ENCODE data around the gene CRYBB2. TPM values are rescaled to one million over a fixed set of nuclear protein-coding genes. Genes with fewer than 3 reads are reported as not detected.
A peak's percentile ranks its signal among the peaks of the same experiment; 100 is the strongest.
"Not testable (repeated sequence)": the region's sequence is repeated elsewhere in the genome, so short reads cannot be mapped to it uniquely, and the experiment has no call there.

CRYBB2 gene
- total RNA-seq, 1 donor from 2014 or later: not detected

GRCh38 chr22:25176175-25176574 is 43.3 kb upstream of the CRYBB2 start:
- Mint-ChIP-seq H3K4me1 (no peaks in the 10 kb centered on the region), H3K27me3 (peaks cover 6% of the 10 kb centered on the region), H3K9me3 (peaks cover 5% of the 10 kb centered on the region), H3K4me3 (no peak overlapping the region), H3K27ac (no peak overlapping the region), H3K36me3 (ENCODE audit: low read depth) (no peaks in the 10 kb centered on the region)
- CTCF ChIA-PET: no interaction called here
- POLR2A ChIA-PET: no interaction called here
- DNase-seq (no peak), ATAC-seq (ENCODE audit: low read depth) (no peak)
- intact Hi-C loops (cut with micrococcal nuclease): no loop called here
- TF ChIP-seq, protein P1, sequence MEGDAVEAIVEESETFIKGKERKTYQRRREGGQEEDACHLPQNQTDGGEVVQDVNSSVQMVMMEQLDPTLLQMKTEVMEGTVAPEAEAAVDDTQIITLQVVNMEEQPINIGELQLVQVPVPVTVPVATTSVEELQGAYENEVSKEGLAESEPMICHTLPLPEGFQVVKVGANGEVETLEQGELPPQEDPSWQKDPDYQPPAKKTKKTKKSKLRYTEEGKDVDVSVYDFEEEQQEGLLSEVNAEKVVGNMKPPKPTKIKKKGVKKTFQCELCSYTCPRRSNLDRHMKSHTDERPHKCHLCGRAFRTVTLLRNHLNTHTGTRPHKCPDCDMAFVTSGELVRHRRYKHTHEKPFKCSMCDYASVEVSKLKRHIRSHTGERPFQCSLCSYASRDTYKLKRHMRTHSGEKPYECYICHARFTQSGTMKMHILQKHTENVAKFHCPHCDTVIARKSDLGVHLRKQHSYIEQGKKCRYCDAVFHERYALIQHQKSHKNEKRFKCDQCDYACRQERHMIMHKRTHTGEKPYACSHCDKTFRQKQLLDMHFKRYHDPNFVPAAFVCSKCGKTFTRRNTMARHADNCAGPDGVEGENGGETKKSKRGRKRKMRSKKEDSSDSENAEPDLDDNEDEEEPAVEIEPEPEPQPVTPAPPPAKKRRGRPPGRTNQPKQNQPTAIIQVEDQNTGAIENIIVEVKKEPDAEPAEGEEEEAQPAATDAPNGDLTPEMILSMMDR (IDR thresholded peaks at IDR 0.05): no peak

- Mint-ChIP-seq H3K4me1 (no peaks in the 10 kb centered on the region), H3K4me3 (no peak overlapping the region), H3K9me3 (peaks cover 5% of the 10 kb centered on the region), H3K27me3 (peaks cover 6% of the 10 kb centered on the region), H3K36me3 (ENCODE audit: low read depth) (no peaks in the 10 kb centered on the region), H3K27ac (no peak overlapping the region)
- ChIA-PET POLR2A (no interaction called here), CTCF (no interaction called here)
- intact Hi-C loops (cut with micrococcal nuclease): no loop called here
- TF ChIP-seq, protein P1 (IDR thresholded peaks at IDR 0.05): no peak
- DNase-seq (no peak), ATAC-seq (ENCODE audit: low read depth) (no peak)
Observed at GRCh38 chr22:25176799-25177198, 42.6 kb upstream of the CRYBB2 start.

GRCh38 chr22:25177226-25177625 is 42.2 kb upstream of the CRYBB2 start:
- H3K9me3 Mint-ChIP-seq: peaks cover 5% of the 10 kb centered on the region
- H3K4me1 Mint-ChIP-seq: no peaks in the 10 kb centered on the region
- intact Hi-C loops (cut with micrococcal nuclease): no loop called here
- no peaks in the 10 kb centered on the region for H3K36me3 Mint-ChIP-seq (ENCODE audit: low read depth)
- peaks cover 5% of the 10 kb centered on the region for H3K27me3 Mint-ChIP-seq
- POLR2A ChIA-PET: no interaction called here
- no peak for DNase-seq
- CTCF ChIA-PET: no interaction called here
- no peak overlapping the region for H3K4me3 Mint-ChIP-seq
- TF ChIP-seq, protein P1 (IDR thresholded peaks at IDR 0.05): no peak
- no peak overlapping the region for H3K27ac Mint-ChIP-seq
- ATAC-seq (ENCODE audit: low read depth): no peak

GRCh38 chr22:25177895-25178294 is 41.5 kb upstream of the CRYBB2 start:
- H3K4me3 Mint-ChIP-seq: no peak overlapping the region
- no peaks in the 10 kb centered on the region for H3K36me3 Mint-ChIP-seq (ENCODE audit: low read depth)
- no peak overlapping the region for H3K27ac Mint-ChIP-seq
- CTCF ChIA-PET: no interaction called here
- TF ChIP-seq, protein P1 (IDR thresholded peaks at IDR 0.05): no peak
- POLR2A ChIA-PET: no interaction called here
- ATAC-seq (ENCODE audit: low read depth) (no peak), DNase-seq (no peak)
- intact Hi-C loops (cut with micrococcal nuclease): no loop called here
- H3K27me3 Mint-ChIP-seq: peaks cover 3% of the 10 kb centered on the region
- H3K4me1 Mint-ChIP-seq: no peaks in the 10 kb centered on the region
- H3K9me3 Mint-ChIP-seq: peaks cover 5% of the 10 kb centered on the region

- intact Hi-C loops (cut with micrococcal nuclease); CTCF ChIA-PET; H3K27me3 Mint-ChIP-seq; H3K36me3 Mint-ChIP-seq (ENCODE audit: low read depth); H3K4me1 Mint-ChIP-seq; H3K27ac Mint-ChIP-seq; POLR2A ChIA-PET; H3K4me3 Mint-ChIP-seq; H3K9me3 Mint-ChIP-seq: not testable (repeated sequence)
- peak; percentile 19 for ATAC-seq (ENCODE audit: low read depth)
- peak; percentile 19 for DNase-seq
Observed at GRCh38 chr22:25178348-25178747, 41.1 kb upstream of the CRYBB2 start.

- intact Hi-C loops (cut with micrococcal nuclease); H3K36me3 Mint-ChIP-seq (ENCODE audit: low read depth); CTCF ChIA-PET; H3K27ac Mint-ChIP-seq; H3K27me3 Mint-ChIP-seq; H3K4me3 Mint-ChIP-seq; DNase-seq; H3K9me3 Mint-ChIP-seq; POLR2A ChIA-PET; H3K4me1 Mint-ChIP-seq: not testable (repeated sequence)
- ATAC-seq (ENCODE audit: low read depth): peak; percentile 82
Observed at GRCh38 chr22:25178869-25179631, 40.4 kb upstream of the CRYBB2 start.

All from activated B cell treated with CpG ODN at 0.5 μM for 24 hours (primary cell).